ENCODE measurements around the gene CNGB1. TPM values are rescaled to one million over a fixed set of nuclear protein-coding genes. Genes with fewer than 3 reads are reported as not detected.

The CNGB1 gene
- total RNA-seq, 2 experiments from 2014 or later = not detected

- H3K4me1 Mint-ChIP-seq = peaks cover 8% of the 10 kb centered on the region
- H3K4me3 Mint-ChIP-seq = no peak overlapping the region
- DNase-seq = no peak
- no peaks in the 10 kb centered on the region for H3K9me3 Mint-ChIP-seq
- H3K27me3 Mint-ChIP-seq = peaks cover 26% of the 10 kb centered on the region
- H3K36me3 Mint-ChIP-seq = no peaks in the 10 kb centered on the region
- H3K27ac Mint-ChIP-seq = no peak overlapping the region
Measured at GRCh38 chr16:57893559-57894389, 77.2 kb downstream of the CNGB1 start.

DNA sequence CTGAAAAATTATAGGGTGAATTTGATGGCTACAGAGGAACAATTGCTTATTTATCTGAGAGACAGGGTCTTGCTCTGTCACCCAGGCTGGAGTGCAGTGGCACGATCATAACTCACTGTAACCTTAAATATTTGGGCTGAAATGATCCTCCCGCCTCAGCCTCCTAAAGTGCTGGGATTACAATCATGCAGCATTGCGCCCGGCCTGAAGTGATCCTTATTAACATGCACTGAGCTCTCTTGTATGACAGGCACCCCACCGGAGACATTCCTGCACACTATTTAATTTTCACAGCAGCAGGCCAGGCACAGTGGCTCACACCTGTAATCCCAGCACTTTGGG is 77.7 kb downstream of the CNGB1 start:
- Mint-ChIP-seq H3K4me1 (peaks cover 8% of the 10 kb centered on the region), H3K27ac (no peak overlapping the region), H3K27me3 (peaks cover 29% of the 10 kb centered on the region), H3K36me3 (no peaks in the 10 kb centered on the region), H3K4me3 (no peak overlapping the region), H3K9me3 (no peaks in the 10 kb centered on the region)
- no peak for DNase-seq

GRCh38 chr16:57892447-57893096 is 78.4 kb downstream of the CNGB1 start:
- Mint-ChIP-seq H3K27me3 (peaks cover 31% of the 10 kb centered on the region), H3K36me3 (no peaks in the 10 kb centered on the region), H3K4me1 (peaks cover 8% of the 10 kb centered on the region), H3K9me3 (no peaks in the 10 kb centered on the region), H3K4me3 (no peak overlapping the region), H3K27ac (no peak overlapping the region)
- DNase-seq = no peak

- peaks cover 8% of the 10 kb centered on the region for H3K4me1 Mint-ChIP-seq
- no peaks in the 10 kb centered on the region for H3K9me3 Mint-ChIP-seq
- H3K4me3 Mint-ChIP-seq = no peak overlapping the region
- H3K36me3 Mint-ChIP-seq = no peaks in the 10 kb centered on the region
- no peak overlapping the region for H3K27ac Mint-ChIP-seq
- DNase-seq = no peak
- peaks cover 31% of the 10 kb centered on the region for H3K27me3 Mint-ChIP-seq
Measured at GRCh38 chr16:57892041-57892440, 78.9 kb downstream of the CNGB1 start.

GRCh38 chr16:57890752-57891111 is 80.2 kb downstream of the CNGB1 start:
- Mint-ChIP-seq H3K27ac (no peak overlapping the region), H3K27me3 (peaks cover 39% of the 10 kb centered on the region), H3K4me1 (peaks cover 8% of the 10 kb centered on the region), H3K9me3 (no peaks in the 10 kb centered on the region), H3K4me3 (no peak overlapping the region), H3K36me3 (no peaks in the 10 kb centered on the region)
- no peak for DNase-seq

DNA sequence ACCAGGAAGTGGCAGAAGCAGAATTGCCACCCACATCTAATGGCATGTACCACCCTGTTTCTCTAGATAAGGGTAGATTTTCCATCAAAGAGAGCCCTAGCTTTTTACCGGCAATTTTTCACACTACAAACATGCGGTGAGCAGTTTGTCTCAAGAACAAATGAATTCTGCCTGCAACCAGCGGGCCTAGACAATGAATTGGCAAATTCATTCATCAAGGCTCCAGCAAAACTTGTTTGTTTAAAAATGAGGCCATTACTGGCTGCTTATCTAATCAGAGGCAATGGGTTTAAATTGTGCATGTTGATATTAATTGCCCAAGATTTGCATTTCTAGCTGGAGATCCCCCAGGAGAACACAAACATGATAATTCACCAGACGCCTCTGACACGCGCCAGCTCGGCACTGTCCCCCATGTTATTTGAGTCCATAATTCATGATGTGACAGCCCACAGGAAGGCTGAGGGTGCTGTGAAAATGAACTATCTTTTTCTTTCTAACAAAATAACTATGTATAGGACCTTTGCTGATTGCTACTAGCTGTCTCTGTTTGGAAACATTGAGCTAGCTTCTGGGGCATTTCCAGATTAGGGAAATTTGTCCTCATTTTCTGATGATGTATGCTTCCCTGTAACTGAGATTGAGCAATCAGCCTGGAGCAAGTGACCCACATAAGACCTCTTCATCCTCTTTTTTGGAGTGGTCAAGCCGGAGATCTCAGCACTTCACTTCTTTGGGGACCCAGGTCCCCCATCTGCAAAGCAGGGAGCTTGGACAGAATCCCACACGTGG is 80.8 kb downstream of the CNGB1 start:
- Mint-ChIP-seq H3K27me3 (peaks cover 44% of the 10 kb centered on the region), H3K36me3 (no peaks in the 10 kb centered on the region), H3K9me3 (no peaks in the 10 kb centered on the region), H3K27ac (no peak overlapping the region), H3K4me1 (peaks cover 8% of the 10 kb centered on the region), H3K4me3 (no peak overlapping the region)
- DNase-seq = no peak

DNA sequence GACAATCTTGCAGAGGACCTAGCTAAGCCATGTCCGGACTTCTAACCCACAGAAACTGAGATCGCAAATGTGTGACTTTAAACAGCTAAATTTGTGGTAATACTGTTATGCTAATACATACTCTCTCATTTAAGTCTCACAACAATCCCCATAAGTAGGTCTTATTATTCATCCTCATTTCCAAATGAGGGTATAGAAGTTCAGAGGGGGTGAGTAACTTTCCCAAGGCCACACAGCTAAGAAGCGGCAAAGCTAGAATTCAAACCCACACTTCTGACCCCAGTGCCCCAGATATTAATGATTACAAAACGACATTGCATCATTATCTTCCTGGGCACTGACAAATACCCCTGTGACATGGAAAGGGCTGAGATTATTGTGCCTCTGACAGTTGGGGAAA is 81.4 kb downstream of the CNGB1 start:
- no peaks in the 10 kb centered on the region for H3K36me3 Mint-ChIP-seq
- no peak overlapping the region for H3K27ac Mint-ChIP-seq
- no peaks in the 10 kb centered on the region for H3K9me3 Mint-ChIP-seq
- H3K27me3 Mint-ChIP-seq = peaks cover 46% of the 10 kb centered on the region
- peaks cover 4% of the 10 kb centered on the region for H3K4me1 Mint-ChIP-seq
- no peak overlapping the region for H3K4me3 Mint-ChIP-seq
- DNase-seq = no peak

DNA sequence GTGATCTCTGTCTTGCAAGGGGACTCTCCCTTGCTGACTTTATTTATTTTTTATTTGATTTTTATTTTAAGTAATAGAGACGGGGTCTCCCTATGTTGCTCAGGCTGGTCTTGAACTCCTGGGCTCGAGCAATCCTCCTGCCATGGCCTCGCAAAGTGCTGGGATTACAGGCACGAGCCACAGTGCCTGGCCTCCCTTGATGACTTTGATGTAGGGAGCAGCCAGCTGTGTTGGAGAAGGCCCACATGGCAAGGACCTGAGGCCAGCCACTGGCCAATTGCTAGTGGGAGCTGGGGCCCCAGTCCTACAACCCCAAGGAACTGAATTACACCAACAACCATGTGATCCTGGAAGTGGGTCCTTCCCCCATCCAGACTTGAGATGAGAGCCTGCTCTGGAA is 81.8 kb downstream of the CNGB1 start:
- Mint-ChIP-seq H3K4me3 (no peak overlapping the region), H3K36me3 (no peaks in the 10 kb centered on the region), H3K27me3 (peaks cover 47% of the 10 kb centered on the region), H3K9me3 (no peaks in the 10 kb centered on the region), H3K27ac (no peak overlapping the region), H3K4me1 (peaks cover 2% of the 10 kb centered on the region)
- DNase-seq = no peak

- Mint-ChIP-seq H3K4me3 (no peak overlapping the region), H3K36me3 (no peaks in the 10 kb centered on the region), H3K9me3 (no peaks in the 10 kb centered on the region), H3K27me3 (peaks cover 57% of the 10 kb centered on the region), H3K4me1 (peaks cover 2% of the 10 kb centered on the region), H3K27ac (no peak overlapping the region)
- DNase-seq = no peak
Measured at GRCh38 chr16:57888128-57888527, 82.8 kb downstream of the CNGB1 start.

- peaks cover 2% of the 10 kb centered on the region for H3K4me1 Mint-ChIP-seq
- no peak overlapping the region for H3K4me3 Mint-ChIP-seq
- DNase-seq = no peak
- H3K27ac Mint-ChIP-seq = no peak overlapping the region
- peaks cover 57% of the 10 kb centered on the region for H3K27me3 Mint-ChIP-seq
- H3K36me3 Mint-ChIP-seq = no peaks in the 10 kb centered on the region
- H3K9me3 Mint-ChIP-seq = no peaks in the 10 kb centered on the region
Measured at GRCh38 chr16:57887711-57888110, 83.2 kb downstream of the CNGB1 start.

GRCh38 chr16:57886427-57886826 is 84.5 kb downstream of the CNGB1 start:
- peaks cover 54% of the 10 kb centered on the region for H3K27me3 Mint-ChIP-seq
- H3K9me3 Mint-ChIP-seq = no peaks in the 10 kb centered on the region
- no peak overlapping the region for H3K4me3 Mint-ChIP-seq
- no peaks in the 10 kb centered on the region for H3K36me3 Mint-ChIP-seq
- DNase-seq = no peak
- no peak overlapping the region for H3K27ac Mint-ChIP-seq
- no peaks in the 10 kb centered on the region for H3K4me1 Mint-ChIP-seq

- Mint-ChIP-seq H3K36me3 (no peaks in the 10 kb centered on the region), H3K27ac (no peak overlapping the region), H3K27me3 (peaks cover 47% of the 10 kb centered on the region), H3K9me3 (no peaks in the 10 kb centered on the region), H3K4me3 (no peak overlapping the region), H3K4me1 (no peaks in the 10 kb centered on the region)
- no peak for DNase-seq
Measured at GRCh38 chr16:57884655-57885133, 86.2 kb downstream of the CNGB1 start.

GRCh38 chr16:57883953-57884654 is 86.8 kb downstream of the CNGB1 start:
- H3K9me3 Mint-ChIP-seq = no peaks in the 10 kb centered on the region
- no peaks in the 10 kb centered on the region for H3K4me1 Mint-ChIP-seq
- peaks cover 47% of the 10 kb centered on the region for H3K27me3 Mint-ChIP-seq
- DNase-seq = no peak
- no peaks in the 10 kb centered on the region for H3K36me3 Mint-ChIP-seq
- H3K27ac Mint-ChIP-seq = no peak overlapping the region
- no peak overlapping the region for H3K4me3 Mint-ChIP-seq

DNA sequence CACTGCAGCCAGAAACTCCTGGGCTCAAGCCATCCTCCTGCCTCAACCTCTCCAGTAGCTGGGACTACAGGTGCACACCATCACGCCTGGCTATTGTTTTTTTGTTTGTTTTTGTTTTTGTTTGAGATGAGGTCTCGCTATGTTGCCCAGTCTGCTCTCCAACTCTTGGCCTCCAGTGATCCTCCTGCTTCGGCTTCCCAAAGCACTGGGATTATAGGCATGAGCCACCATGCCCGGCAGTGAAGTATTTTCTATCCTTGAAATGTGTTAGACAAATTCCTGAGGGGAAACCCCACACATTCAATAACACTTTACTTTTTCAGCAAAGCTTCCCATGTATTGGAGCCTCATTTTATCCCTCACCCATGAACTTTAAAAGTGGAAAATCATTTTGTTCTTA is 87.4 kb downstream of the CNGB1 start:
- no peaks in the 10 kb centered on the region for H3K36me3 Mint-ChIP-seq
- no peak overlapping the region for H3K27ac Mint-ChIP-seq
- H3K27me3 Mint-ChIP-seq = peaks cover 47% of the 10 kb centered on the region

GRCh38 chr16:57882792-57883191 is 88.1 kb downstream of the CNGB1 start:
- Mint-ChIP-seq H3K4me3 (no peak overlapping the region), H3K4me1 (no peaks in the 10 kb centered on the region), H3K27ac (no peak overlapping the region), H3K27me3 (peaks cover 42% of the 10 kb centered on the region), H3K36me3 (no peaks in the 10 kb centered on the region), H3K9me3 (no peaks in the 10 kb centered on the region)
- DNase-seq = no peak

More for the DNA sequence above, 87.4 kb downstream of the CNGB1 start:
- Mint-ChIP-seq H3K4me1 (no peaks in the 10 kb centered on the region), H3K4me3 (no peak overlapping the region), H3K9me3 (no peaks in the 10 kb centered on the region)
- DNase-seq = no peak
